22Rv1 (cell line): ENCODE data around the gene DHCR24.

Source experiments
- H3K27ac ChIP-seq: fragments of 450-650 bp; 2 replicates; pipeline ENCODE4 v1.5.1; 2017
- ZFX ChIP-seq: fragments of 450-650 bp; IDR thresholded peaks from 2 replicates; pipeline ENCODE4 v1.6.1; 2017; ENCODE audit warnings: antibody characterized with exemption, borderline replicate concordance
- TF ChIP-seq, protein P1 (sequence below): fragments of 450-650 bp; IDR thresholded peaks from 2 replicates; pipeline ENCODE4 v1.5.1; 2017; ENCODE audit warnings: mild to moderate bottlenecking

Gene DHCR24

GRCh38 chr1:54835131-54835898, 51.7 kb downstream of the DHCR24 start:
- no peak overlapping the region for H3K27ac ChIP-seq
- TF ChIP-seq, protein P1, sequence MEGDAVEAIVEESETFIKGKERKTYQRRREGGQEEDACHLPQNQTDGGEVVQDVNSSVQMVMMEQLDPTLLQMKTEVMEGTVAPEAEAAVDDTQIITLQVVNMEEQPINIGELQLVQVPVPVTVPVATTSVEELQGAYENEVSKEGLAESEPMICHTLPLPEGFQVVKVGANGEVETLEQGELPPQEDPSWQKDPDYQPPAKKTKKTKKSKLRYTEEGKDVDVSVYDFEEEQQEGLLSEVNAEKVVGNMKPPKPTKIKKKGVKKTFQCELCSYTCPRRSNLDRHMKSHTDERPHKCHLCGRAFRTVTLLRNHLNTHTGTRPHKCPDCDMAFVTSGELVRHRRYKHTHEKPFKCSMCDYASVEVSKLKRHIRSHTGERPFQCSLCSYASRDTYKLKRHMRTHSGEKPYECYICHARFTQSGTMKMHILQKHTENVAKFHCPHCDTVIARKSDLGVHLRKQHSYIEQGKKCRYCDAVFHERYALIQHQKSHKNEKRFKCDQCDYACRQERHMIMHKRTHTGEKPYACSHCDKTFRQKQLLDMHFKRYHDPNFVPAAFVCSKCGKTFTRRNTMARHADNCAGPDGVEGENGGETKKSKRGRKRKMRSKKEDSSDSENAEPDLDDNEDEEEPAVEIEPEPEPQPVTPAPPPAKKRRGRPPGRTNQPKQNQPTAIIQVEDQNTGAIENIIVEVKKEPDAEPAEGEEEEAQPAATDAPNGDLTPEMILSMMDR, result no peak
- TF ChIP-seq ZFX, result no peak

DNA sequence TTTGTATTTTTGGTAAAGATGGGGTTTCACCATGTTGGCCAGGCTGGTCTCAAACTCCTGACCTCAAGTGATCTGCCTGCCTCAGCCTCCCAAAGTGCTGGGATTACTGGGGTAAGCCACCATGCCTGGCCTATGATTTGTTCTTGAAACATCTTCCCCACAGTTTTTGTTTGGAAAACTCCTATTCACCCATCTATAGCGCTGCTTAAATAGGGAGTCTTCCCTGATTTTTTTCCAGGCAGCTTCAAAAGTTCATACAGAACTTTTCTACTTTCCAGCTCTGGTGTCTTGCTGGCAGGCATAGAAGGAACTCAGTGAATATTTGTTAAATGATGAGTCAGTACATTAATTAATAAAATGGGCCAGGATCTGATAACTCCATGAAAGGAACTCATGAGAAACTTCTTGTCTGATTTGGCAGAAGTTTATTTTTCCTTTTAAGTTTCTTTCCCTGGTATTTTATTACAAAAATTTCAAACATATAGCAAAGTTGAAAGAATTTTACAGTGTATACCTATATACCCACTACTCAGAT, 52.9 kb downstream of the DHCR24 start:
- no peak for TF ChIP-seq ZFX
- TF ChIP-seq, protein P1, result no peak

GRCh38 chr1:54833121-54833520, 53.9 kb downstream of the DHCR24 start:
- TF ChIP-seq ZFX, result no peak
- TF ChIP-seq, protein P1, result no peak
- no peak overlapping the region for H3K27ac ChIP-seq

More for the DNA sequence above, 52.9 kb downstream of the DHCR24 start:
- H3K27ac ChIP-seq, result no peak overlapping the region

DNA sequence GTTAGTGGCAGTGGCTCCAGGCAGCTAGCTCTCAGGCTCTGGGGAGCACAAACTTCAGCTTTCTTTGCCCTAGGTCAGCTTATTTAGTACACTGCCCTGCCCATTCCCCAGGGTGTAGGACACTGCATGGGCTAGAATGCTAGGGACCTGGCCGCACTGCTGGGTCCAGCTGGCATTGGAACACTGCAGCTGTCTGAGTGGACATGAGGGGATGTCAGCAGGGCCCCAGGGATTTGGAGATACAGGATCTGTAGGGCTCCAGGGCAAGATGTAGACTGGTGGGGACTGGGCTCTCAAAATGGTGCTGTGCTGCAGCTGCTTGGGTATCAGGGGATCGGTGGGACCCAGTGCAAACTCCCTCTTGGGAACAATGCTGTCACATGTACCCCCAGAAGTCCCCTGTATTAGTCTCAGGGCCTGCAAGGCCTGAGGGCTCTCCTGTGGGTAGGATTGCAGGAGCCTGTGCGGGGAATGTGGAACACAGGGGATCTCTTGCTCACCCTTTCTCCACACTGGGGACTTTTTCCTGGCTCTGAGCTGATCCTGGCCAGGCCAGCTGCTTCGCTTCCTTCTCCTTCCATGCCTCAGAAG, 60.7 kb downstream of the DHCR24 start:
- no peak for TF ChIP-seq ZFX
- TF ChIP-seq, protein P1, result no peak
- no peak overlapping the region for H3K27ac ChIP-seq

- no peak overlapping the region for H3K27ac ChIP-seq
- no peak for TF ChIP-seq ZFX
- TF ChIP-seq, protein P1, result no peak
Measured at GRCh38 chr1:54825696-54826095, 61.3 kb downstream of the DHCR24 start.

DNA sequence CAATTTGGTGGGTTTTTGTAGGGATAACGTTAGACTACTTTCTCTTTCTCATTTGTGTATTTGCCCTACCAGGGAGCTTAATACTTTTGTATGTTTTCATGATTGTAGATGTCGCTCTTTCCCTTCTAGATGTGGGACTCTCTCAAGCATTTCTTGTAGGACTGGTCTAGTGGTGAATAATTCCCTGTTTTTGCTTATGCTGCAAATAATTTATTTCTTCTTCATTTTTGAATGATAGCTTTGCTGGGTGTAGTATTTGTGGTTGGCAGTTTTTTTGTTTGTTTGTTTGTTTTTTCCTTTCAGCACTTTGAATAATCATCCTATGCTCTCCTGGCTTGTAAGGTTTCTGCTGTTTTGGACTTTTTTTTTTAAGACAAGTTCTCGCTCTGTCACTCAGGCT, 63.3 kb downstream of the DHCR24 start:
- TF ChIP-seq, protein P1, result no peak
- no peak for TF ChIP-seq ZFX
- H3K27ac ChIP-seq, result no peak overlapping the region

GRCh38 chr1:54819733-54820132, 67.3 kb downstream of the DHCR24 start:
- TF ChIP-seq, protein P1, result no peak
- TF ChIP-seq ZFX, result no peak
- H3K27ac ChIP-seq, result no peak overlapping the region
